ENCODE results near the gene CCDC178. TPM values are rescaled to one million over a fixed set of nuclear protein-coding genes. Genes with fewer than 3 reads are reported as not detected.

Gene CCDC178
- total RNA-seq, 1 donor: 0.72 TPM

DNA sequence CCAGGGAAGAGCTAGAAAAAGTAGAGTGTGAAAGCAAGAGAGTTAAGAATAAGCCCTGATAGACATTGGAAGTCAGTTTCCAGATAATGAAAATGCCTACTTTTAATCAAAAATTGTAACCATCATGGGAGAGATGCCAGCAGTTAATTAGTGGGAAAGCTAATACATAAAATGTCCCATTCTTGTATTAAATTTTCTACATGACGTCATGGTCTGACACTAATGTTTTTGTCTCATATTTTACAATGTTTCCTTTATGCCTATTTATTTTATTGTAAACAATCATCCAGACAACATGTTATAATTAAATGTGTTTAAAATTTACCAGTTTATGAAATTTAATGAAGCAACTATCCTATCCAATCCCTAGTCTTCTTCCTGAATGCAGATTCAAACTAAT, 26.3 kb upstream of the CCDC178 start:
- TF ChIP-seq, protein P1, sequence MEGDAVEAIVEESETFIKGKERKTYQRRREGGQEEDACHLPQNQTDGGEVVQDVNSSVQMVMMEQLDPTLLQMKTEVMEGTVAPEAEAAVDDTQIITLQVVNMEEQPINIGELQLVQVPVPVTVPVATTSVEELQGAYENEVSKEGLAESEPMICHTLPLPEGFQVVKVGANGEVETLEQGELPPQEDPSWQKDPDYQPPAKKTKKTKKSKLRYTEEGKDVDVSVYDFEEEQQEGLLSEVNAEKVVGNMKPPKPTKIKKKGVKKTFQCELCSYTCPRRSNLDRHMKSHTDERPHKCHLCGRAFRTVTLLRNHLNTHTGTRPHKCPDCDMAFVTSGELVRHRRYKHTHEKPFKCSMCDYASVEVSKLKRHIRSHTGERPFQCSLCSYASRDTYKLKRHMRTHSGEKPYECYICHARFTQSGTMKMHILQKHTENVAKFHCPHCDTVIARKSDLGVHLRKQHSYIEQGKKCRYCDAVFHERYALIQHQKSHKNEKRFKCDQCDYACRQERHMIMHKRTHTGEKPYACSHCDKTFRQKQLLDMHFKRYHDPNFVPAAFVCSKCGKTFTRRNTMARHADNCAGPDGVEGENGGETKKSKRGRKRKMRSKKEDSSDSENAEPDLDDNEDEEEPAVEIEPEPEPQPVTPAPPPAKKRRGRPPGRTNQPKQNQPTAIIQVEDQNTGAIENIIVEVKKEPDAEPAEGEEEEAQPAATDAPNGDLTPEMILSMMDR (IDR thresholded peaks at IDR 0.05; ENCODE audit: insufficient read depth, low read length): no peak
- no peak overlapping the region for H3K4me3 ChIP-seq (ENCODE audit: low read depth, low read length)
- DNase-seq (ENCODE audit: low read depth): no peak

DNA sequence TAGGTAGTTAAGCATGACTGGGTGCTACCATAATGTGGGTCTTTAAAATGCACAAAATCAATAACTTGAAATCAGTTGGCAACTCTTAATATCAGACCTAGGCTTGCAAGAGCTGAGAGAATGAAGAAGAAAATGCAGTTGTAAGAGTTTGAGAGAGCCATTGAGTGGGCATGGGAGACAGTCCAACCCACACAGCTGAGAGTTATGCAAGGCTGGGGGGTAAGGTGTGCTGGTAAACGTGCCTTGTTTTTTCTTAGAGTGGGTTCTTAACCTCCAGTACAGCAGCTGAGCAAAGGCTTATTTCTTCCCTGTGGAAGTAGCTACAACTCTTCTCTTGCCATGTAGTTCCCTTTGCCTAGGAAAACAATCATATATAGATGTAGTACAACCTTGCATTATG, 20.2 kb upstream of the CCDC178 start:
- no peak for DNase-seq (ENCODE audit: low read depth)
- TF ChIP-seq, protein P1 (IDR thresholded peaks at IDR 0.05; ENCODE audit: insufficient read depth, low read length): no peak
- H3K4me3 ChIP-seq (ENCODE audit: low read depth, low read length): no peak overlapping the region

DNA sequence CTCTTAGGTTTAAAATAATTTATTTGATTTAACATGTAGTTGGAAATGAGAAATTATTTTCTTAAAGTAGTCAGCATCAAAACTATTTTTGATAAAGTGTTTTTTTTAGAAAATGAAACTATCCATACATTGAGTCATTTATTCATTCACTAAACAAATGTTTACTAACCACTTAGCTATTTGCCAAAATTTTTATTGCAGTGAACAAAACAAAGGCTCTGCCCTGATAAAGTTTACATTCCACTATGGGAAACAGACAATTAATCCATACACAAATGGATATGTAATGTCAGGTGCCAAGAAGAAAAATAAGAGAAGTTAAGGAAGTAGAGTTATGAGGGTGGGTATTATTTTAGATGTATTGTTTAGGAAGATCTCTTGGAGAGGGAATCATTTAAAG, 19.1 kb upstream of the CCDC178 start:
- TF ChIP-seq, protein P1 (IDR thresholded peaks at IDR 0.05; ENCODE audit: insufficient read depth, low read length): no peak
- no peak for DNase-seq (ENCODE audit: low read depth)
- no peak overlapping the region for H3K4me3 ChIP-seq (ENCODE audit: low read depth, low read length)

DNA sequence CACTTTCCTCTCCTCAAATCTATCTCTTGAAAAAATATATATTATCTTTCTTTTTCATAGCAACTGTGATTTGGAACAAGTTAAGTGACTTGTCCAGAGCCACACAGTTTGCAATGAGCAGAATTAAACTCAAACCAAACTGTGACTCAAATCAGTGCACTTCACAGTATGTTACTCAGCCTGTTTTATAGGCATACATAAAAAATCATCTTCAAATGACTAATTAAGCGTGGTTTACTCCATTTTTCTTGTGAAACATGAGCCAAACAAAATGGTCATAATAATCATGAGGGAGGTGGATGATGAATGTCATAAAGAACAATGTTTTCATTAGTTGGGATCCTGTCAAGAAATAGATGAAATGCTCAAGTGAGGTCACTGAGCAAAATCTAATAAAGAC, 6.1 kb upstream of the CCDC178 start:
- DNase-seq (ENCODE audit: low read depth): no peak
- H3K4me3 ChIP-seq (ENCODE audit: low read depth, low read length): no peak overlapping the region
- TF ChIP-seq, protein P1 (IDR thresholded peaks at IDR 0.05; ENCODE audit: insufficient read depth, low read length): no peak

DNA sequence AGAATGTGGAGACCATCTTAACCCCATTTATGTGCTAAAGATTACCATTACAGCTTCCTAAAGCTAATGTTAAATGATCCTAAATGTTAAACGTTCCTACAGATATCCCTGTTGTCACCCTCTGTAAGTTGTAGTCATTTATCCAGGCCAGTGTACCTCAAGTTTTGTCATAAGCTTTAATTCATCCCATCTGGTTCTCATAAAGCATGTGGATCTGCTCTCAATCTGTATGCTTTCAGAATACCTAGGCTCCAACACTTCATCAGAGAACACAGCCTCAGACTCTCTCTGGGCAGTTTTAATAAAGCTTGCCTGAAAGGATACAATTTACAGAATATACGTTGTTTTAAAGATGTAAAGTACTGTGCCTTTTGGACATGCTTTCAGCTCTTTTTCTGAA, 4.2 kb upstream of the CCDC178 start:
- DNase-seq (ENCODE audit: low read depth): no peak
- TF ChIP-seq, protein P1 (IDR thresholded peaks at IDR 0.05; ENCODE audit: insufficient read depth, low read length): no peak
- no peak overlapping the region for H3K4me3 ChIP-seq (ENCODE audit: low read depth, low read length)

DNA sequence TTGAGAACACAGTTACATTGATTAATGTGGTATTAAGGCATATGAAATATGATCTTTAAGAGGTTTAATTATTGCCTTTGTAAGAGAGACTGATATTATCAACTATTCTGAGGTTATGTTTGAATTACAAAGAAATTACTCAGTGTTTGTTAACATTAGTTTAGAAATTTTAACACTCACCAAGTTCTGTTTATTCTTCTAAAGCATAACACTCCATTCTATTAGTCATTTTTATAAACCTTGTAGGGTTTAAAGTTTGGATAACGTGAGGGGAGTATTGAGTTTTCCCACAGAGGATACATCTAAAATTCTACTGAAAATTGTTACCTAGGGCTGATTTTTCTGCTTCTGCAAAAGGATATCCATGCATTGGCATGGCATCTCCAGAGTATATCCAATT, 7.7 kb downstream of the CCDC178 start:
- DNase-seq (ENCODE audit: low read depth): no peak
- no peak overlapping the region for H3K4me3 ChIP-seq (ENCODE audit: low read depth, low read length)
- TF ChIP-seq, protein P1 (IDR thresholded peaks at IDR 0.05; ENCODE audit: insufficient read depth, low read length): no peak

DNA sequence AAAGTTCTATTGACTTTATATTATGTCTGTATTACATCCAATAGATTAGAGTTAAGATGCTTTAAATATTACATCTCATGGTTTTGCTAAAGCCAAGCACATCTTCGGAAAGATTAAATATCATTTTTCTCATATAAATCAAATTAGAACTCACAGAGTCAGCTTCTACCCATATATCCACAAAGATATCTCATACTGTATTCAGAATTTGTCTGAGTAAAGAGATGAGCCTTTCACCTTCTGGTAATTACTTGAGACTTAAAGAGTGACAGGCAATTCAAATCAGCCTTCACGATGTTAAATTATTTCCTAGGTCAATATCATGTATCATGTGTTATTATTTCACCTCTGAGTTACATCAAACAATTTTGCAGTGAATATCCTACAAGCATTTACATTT, 13.0 kb downstream of the CCDC178 start:
- H3K4me3 ChIP-seq (ENCODE audit: low read depth, low read length): no peak overlapping the region
- DNase-seq (ENCODE audit: low read depth): no peak
- TF ChIP-seq, protein P1 (IDR thresholded peaks at IDR 0.05; ENCODE audit: insufficient read depth, low read length): no peak
